NCI-H226 (cell line): ENCODE measurements around the gene NUTM2G.
A peak's percentile ranks its signal among the peaks of the same experiment; 100 is the strongest.
"Not testable (repeated sequence)": the region's sequence is repeated elsewhere in the genome, so short reads cannot be mapped to it uniquely, and the experiment has no call there.

Experiments used
- DNase-seq: peaks from one replicate; pipeline ENCODE4 v3.0.0-alpha.2; 2015

The NUTM2G gene

DNA sequence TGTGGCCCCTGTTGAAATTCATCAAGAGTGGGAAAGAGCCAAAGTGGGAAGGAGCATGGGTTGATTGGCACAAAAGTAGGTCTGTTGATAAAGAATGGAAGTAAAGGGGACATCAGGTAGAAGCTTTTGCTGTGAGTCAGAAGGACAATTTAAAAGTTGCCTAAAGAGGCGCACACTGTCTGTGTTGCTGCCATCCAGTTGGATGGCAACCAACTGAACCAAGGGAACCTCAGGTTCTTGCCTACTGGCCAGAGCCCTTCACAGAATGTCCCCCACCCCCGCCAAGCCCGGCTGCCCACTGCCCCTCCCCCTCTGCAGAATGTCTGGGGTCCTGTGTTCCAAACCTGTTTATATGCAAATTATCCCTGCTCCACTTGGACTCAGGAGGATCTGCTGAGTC lies at the start of gene NUTM2G:
Gene NUTM2G, plus strand, starts transcription at position 301 of the 400 bp plus-strand sequence. CDS start 182 bp downstream, outside the sequence.
- DNase-seq = not testable (repeated sequence)

DNA sequence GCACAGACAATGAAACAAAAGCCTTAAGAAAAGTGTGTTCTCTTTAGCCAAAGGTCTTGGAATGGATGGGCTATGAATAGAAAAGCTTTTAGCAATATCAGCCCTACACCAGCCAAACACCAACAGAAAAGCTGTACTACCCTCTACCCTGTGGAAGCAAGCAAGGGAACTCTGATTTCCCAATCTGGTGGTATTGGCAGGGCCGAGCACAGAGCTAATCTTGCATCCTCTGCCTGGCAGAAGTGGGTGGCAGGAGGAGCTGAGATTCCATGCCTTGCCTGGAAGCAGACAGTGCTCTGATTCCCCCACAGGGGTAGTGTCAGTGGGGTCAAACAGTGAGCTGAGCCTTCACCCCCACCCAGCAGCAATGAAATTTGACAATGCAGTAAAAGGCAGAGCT lies 44.7 kb upstream of the NUTM2G start:
- DNase-seq = peak; percentile 71

GRCh38 chr9:96884443-96884842 lies 44.2 kb upstream of the NUTM2G start:
- DNase-seq = peak; percentile 93

DNA sequence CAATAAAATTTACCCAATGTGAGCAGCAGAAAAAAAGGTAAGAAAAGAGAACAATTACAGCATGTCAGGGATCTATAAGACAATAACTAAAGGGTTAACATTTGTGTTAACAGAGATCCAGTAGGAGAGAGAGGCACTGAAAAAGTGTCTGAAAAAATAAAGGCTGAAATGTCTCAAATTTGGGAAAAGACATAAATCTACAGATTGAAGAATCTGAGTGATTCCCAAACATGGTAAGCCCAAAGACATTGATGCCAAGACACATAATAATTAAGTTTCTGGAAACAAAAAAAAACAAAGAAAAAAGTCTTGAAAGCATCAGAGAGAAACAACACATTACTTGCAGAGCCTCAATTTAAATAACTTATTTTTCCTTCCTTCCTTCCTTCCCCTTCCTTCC lies 43.2 kb upstream of the NUTM2G start:
- DNase-seq = no peak

GRCh38 chr9:96888591-96888990 lies 40.1 kb upstream of the NUTM2G start:
- DNase-seq = no peak

DNA sequence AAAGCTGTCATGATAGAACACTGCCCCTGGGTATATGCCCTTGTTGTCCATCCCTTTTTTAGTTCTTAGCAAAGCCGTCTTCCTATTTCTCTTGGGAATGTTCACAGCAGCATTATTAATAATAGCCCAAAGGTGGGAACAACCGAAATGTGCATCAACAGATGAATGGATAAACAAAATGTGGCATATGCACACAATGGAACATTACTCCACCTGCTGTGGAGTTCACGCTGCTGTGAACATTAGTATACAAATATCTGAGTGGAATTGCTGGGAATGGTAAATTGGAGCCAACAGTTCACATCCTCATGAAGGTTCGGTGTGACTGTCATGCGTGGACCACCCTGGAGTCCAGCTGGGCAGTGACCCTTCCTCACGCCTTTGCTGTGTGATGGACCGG lies 36.5 kb upstream of the NUTM2G start:
- no peak for DNase-seq

GRCh38 chr9:96900010-96900409 lies 28.6 kb upstream of the NUTM2G start:
- DNase-seq = not testable (repeated sequence)

- not testable (repeated sequence) for DNase-seq
These were observed 23.5 kb upstream of the NUTM2G start for GRCh38 chr9:96904947-96905722.

DNA sequence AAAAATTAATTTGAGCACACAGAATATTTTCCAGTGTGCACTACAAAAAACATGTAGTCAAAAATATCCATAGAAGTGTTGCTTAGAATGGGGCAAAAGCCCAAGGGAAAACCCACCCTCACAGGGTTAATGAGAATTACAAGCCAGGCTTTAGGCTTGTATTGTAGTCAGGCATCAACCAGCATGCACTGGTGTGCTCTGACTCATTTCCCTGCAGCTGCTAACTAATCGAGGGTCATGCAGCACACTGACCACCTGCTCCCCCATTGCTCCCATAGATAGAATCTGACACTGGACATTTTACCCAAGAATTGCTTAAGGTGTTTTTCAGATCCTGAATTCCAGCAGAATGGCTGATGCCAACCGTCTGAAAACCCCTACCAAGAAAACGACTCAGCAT lies 20.2 kb upstream of the NUTM2G start:
- DNase-seq = not testable (repeated sequence)

- not testable (repeated sequence) for DNase-seq
These were observed 13.1 kb upstream of the NUTM2G start for GRCh38 chr9:96915539-96915938.

GRCh38 chr9:96916531-96916930 lies 12.1 kb upstream of the NUTM2G start:
- DNase-seq = not testable (repeated sequence)

- not testable (repeated sequence) for DNase-seq
These were observed 10.1 kb upstream of the NUTM2G start for GRCh38 chr9:96918550-96918949.

DNA sequence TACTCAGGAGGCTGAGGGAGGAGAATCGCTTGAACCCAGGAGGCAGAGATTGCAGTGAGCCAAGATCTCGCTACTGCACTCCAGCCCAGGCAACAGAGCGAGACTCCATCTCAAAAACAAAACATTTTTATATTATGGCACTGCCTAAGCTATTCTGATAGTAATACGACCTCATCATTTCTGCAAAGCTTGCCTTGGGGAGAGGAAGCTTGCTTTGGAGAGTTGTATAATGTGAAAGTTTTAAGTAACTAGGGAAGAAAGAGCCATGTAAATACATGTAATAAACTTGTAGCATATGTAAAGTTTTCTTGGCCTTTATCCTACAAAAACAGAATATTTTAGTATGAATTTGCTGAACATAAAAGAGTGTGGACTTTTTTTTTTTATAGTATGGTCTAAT lies 7.8 kb upstream of the NUTM2G start:
- DNase-seq = not testable (repeated sequence)

GRCh38 chr9:96925587-96925986 lies 3.1 kb upstream of the NUTM2G start:
- not testable (repeated sequence) for DNase-seq

DNA sequence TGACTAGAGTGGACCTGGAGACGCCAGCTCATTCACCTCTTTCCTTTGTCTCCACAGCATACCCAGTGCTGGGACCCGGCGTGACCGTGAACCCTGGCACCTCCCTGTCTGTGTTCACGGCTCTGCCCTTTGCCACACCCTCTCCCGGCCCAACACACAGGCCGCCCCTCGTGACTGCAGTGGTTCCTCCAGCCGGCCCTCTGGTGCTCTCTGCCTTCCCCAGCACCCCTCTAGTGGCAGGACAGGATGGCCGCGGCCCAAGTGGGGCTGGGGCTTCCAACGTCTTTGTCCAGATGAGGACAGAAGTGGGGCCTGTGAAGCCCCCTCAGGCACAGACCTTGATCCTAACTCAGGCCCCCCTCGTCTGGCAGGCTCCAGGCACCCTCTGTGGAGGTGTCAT lies 3.0 kb downstream of the NUTM2G start:
- DNase-seq = not testable (repeated sequence)

DNA sequence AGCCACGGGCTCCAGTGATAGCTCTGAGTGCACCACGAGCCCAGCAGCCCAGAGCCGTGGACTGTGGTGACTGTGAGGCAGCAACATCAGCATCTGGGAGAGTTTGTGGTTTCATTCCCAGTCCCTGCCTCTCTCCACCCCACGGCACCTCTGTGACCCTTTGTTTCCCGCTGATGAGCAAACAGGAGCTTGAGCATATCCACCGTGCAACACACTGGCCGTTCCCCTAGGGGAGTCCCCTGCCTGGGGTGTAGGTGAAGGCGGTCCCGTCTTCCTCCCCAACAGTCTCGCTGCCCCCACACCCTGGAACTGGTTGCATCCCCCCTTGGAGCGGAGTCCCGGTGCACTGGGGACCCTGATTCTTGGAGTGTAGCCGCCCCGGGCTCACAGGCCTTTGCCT lies 5.5 kb downstream of the NUTM2G start:
- DNase-seq = not testable (repeated sequence)

- DNase-seq = not testable (repeated sequence)
These were observed 6.1 kb downstream of the NUTM2G start for GRCh38 chr9:96934706-96935105.

DNA sequence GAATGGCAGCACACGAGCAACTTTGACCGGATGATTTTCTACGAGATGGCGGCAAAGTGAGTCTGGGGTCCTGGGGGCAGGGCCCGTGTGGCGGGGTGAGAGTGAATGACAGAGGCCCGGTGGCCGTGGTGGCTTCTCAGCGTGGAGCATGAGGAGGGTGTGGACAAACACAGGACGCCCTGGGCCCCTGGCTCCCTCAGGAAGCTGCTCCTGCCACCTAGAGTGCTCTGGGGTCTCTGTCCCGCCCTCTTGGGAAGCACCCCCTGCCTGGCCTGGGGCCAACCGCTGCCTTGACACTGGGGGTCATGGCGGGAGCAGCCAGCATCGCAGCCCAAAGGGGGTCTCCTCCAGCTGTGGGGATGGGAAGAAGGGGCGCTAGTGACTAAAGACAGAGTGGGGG lies 6.8 kb downstream of the NUTM2G start:
- not testable (repeated sequence) for DNase-seq

DNA sequence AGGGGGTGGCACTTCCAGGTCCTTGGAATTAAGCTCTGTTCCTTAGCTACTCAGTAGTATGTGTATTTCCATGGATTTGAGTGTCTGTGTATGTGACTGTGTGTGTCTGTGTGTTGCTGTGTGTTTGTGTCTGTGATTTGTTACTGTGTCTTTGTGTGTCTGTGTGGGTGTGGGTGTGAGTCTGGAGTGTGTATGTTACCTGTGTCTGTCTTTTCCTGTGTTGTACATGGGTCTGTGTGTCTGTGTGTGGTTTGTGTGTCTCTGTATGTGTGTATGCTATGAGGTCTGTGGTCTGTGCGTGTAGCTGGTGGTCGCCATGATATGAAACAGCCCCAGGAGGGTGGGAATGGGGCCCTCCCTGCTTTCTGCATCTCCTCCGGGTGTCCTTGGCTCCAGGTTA lies 8.8 kb downstream of the NUTM2G start:
- not testable (repeated sequence) for DNase-seq

DNA sequence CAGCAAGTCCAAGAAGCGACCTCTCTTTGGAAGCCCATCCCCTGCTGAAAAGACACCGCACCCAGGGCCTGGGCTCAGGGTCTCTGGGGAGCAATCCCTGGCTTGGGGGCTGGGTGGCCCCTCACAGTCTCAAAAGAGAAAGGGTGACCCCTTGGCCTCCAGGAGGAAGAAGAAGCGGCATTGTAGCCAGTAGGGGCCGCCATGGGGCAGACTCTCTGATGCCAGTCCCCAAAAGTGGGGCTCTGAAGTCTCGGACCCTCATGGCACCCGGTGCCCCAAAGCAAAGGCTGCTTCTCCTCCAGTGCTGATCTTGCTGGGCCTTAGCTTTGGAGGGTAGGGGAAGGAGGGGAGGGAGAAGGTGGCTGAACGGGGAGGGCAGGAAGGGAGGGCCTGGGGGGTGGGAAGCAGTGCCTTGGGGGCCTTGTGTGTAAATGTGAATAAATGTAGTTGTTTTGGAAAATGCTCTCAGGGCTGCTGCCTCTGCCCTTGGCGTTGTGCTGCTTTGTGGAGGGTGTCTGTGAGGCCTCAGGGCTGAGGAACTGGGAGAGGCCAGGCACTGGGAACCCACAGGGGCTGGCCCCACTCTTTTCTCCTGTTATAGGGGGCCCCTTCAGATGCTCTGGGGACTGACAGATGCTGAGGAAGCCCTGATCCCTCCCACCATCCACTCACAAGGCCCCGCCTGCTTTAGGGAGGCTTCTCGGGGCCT lies 10.5 kb downstream of the NUTM2G start:
- not testable (repeated sequence) for DNase-seq

- not testable (repeated sequence) for DNase-seq
These were observed 12.3 kb downstream of the NUTM2G start for GRCh38 chr9:96940982-96941381.

DNA sequence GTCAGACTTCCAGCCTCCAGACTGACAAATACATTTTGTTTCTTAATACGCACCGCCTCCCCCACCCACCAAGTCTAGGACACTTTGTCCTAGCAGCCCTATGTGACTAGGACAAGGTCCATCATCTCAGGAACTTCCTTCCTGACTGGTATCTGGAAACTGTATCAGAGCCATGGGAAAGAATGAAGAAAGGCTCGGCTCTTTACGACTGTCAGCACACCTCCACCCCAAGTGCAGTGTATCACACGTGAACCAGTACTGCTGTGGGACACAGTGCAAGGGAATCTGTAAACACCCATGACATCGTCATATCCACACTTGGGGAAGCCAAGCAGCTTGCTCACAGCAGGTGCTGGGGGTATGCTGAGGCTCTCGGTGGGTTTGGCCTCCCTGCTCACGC lies 13.0 kb downstream of the NUTM2G start:
- not testable (repeated sequence) for DNase-seq

- DNase-seq = not testable (repeated sequence)
These were observed 13.5 kb downstream of the NUTM2G start for GRCh38 chr9:96942181-96942580.

DNA sequence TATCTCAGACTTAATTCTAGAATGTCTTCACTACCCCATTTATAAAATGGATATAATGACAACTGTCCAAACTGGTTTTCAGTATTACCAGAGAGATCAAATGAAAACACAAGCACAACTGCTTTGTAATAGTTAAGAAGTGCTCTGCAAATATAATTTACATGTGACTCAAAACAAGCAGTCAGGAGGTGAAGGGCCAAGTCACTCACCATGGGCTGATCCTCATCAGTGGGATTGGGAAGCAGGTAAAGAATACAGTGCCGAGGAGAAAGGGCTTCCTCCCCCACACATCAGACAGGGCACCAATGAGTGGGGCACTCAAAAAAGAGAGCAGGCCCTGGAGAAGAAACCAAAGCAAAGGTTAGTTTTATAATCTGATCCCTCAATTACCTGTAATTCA lies 20.7 kb downstream of the NUTM2G start:
- not testable (repeated sequence) for DNase-seq
